H9 (cell line): Measurements from ENCODE around the gene KCNIP4. TPM values are rescaled to one million over a fixed set of nuclear protein-coding genes. Genes with fewer than 3 reads are reported as not detected.

Experiments used
- DNase-seq: peaks from one replicate; pipeline ENCODE4 v3.0.0-alpha.2; 2017
- H2AFZ ChIP-seq: one replicate; pipeline ENCODE4 v1.6.1; 2013; ENCODE audit warnings: mild to moderate bottlenecking, low read length, control low read depth, moderate library complexity
- H2AK5ac ChIP-seq: 2 replicates; pipeline ENCODE4 v1.6.1; 2013; ENCODE audit warnings: low read length, control low read depth, mixed read lengths; ENCODE audit not compliant: insufficient read length
- H2BK120ac ChIP-seq: one replicate; pipeline ENCODE4 v1.6.1; 2013; ENCODE audit warnings: low read depth, mild to moderate bottlenecking, low read length, control low read depth, inconsistent platforms; ENCODE audit not compliant: poor library complexity, severe bottlenecking
- H2BK12ac ChIP-seq: 2 replicates; pipeline ENCODE4 v1.6.1; 2013; ENCODE audit warnings: low read length, control low read depth, mixed read lengths, low read depth; ENCODE audit not compliant: insufficient read length
- H2BK15ac ChIP-seq: 2 replicates; pipeline ENCODE4 v1.6.1; 2013; ENCODE audit warnings: low read depth, low read length, control low read depth
- H2BK20ac ChIP-seq: one replicate; pipeline ENCODE4 v1.6.1; 2013; ENCODE audit warnings: low read depth, mild to moderate bottlenecking, low read length, control low read depth, inconsistent platforms; ENCODE audit not compliant: poor library complexity, severe bottlenecking
- H2BK5ac ChIP-seq: 2 replicates; pipeline ENCODE4 v1.6.1; 2013; ENCODE audit warnings: low read length, control low read depth, mixed read lengths; ENCODE audit not compliant: insufficient read length
- H3K14ac ChIP-seq: 2 replicates; pipeline ENCODE4 v1.6.1; 2013; ENCODE audit warnings: low read length, control low read depth; ENCODE audit not compliant: insufficient read depth
- H3K18ac ChIP-seq: 2 replicates; pipeline ENCODE4 v1.6.1; 2013; ENCODE audit warnings: low read depth, mild to moderate bottlenecking, mixed read lengths, low read length, control low read depth; ENCODE audit not compliant: insufficient read length
- H3K23ac ChIP-seq: 2 replicates; pipeline ENCODE4 v1.6.1; 2013; ENCODE audit warnings: low read length, control low read depth, mixed read lengths, low read depth; ENCODE audit not compliant: insufficient read length
- H3K23me2 ChIP-seq: 2 replicates; pipeline ENCODE4 v1.6.1; 2013; ENCODE audit warnings: low read depth, mild to moderate bottlenecking, mixed read lengths, low read length, control low read depth; ENCODE audit not compliant: insufficient read length, poor library complexity, severe bottlenecking
- H3K27ac ChIP-seq: 2 replicates; pipeline ENCODE4 v1.5.1; 2013; ENCODE audit warnings: low read length, control low read depth, mixed read lengths, low read depth; ENCODE audit not compliant: insufficient read length
- H3K27me3 ChIP-seq: 2 replicates; pipeline ENCODE4 v1.6.1; 2013; ENCODE audit warnings: low read length, control low read depth, inconsistent platforms; ENCODE audit not compliant: insufficient read depth
- H3K4ac ChIP-seq: 2 replicates; pipeline ENCODE4 v1.6.1; 2013; ENCODE audit warnings: low read depth, mild to moderate bottlenecking, control low read depth, inconsistent platforms, low read length, moderate library complexity
- H3K4me1 ChIP-seq: 2 replicates; pipeline ENCODE4 v1.6.1; 2013; ENCODE audit warnings: low read length, control low read depth, inconsistent platforms; ENCODE audit not compliant: insufficient read depth
- H3K4me2 ChIP-seq: 2 replicates; pipeline ENCODE4 v1.6.1; 2013; ENCODE audit warnings: low read length, control low read depth, mixed read lengths; ENCODE audit not compliant: insufficient read length, insufficient read depth
- H3K56ac ChIP-seq: 2 replicates; pipeline ENCODE4 v1.6.1; 2013; ENCODE audit warnings: low read depth, mild to moderate bottlenecking, mixed read lengths, low read length, control low read depth; ENCODE audit not compliant: insufficient read length
- H3K79me1 ChIP-seq: 2 replicates; pipeline ENCODE4 v1.6.1; 2013; ENCODE audit warnings: low read depth, mild to moderate bottlenecking, moderate library complexity, low read length, control low read depth, inconsistent platforms; ENCODE audit not compliant: insufficient read depth, poor library complexity, severe bottlenecking
- H3K79me2 ChIP-seq: 2 replicates; pipeline ENCODE4 v1.6.1; 2013; ENCODE audit warnings: low read length, control low read depth, inconsistent platforms; ENCODE audit not compliant: insufficient read depth
- H3K9ac ChIP-seq: 2 replicates; pipeline ENCODE4 v1.6.1; 2013; ENCODE audit warnings: low read length, control low read depth, mixed read lengths; ENCODE audit not compliant: insufficient read length; ENCODE audit errors: extremely low read depth
- H3K9me3 ChIP-seq: one replicate; pipeline ENCODE4 v1.6.1; 2013; ENCODE audit warnings: low read depth, low read length, inconsistent platforms; ENCODE audit not compliant: control insufficient read depth
- H3T11ph ChIP-seq: one replicate; pipeline ENCODE4 v1.6.1; 2013; ENCODE audit warnings: mild to moderate bottlenecking, low read length, control low read depth, inconsistent platforms
- H4K20me1 ChIP-seq: one replicate; pipeline ENCODE4 v1.6.1; 2013; ENCODE audit not compliant: control insufficient read depth, insufficient read length, insufficient read depth
- H4K5ac ChIP-seq: 2 replicates; pipeline ENCODE4 v1.6.1; 2013; ENCODE audit warnings: low read depth, mild to moderate bottlenecking, mixed read lengths, low read length, control low read depth; ENCODE audit not compliant: insufficient read length
- H4K8ac ChIP-seq: replicated peaks from 2 replicates; pipeline ENCODE4 v1.6.1; 2013; ENCODE audit warnings: low read length, control low read depth, mixed read lengths, low read depth; ENCODE audit not compliant: insufficient read length
- H4K91ac ChIP-seq: 2 replicates; pipeline ENCODE4 v1.6.1; 2013; ENCODE audit warnings: low read depth, mild to moderate bottlenecking, moderate library complexity, mixed read lengths, low read length, control low read depth; ENCODE audit not compliant: insufficient read length
- H3K27ac Mint-ChIP-seq, 3 experiments: 2 replicates in 2 of 3; 3 replicates in 1 of 3; pipeline ENCODE4 v1.8.0; 2020 to 2021; ENCODE audit warnings: mixed read lengths in 3 of 3, mild to moderate bottlenecking in 1 of 3, moderate library complexity in 1 of 3
- H3K27me3 Mint-ChIP-seq: 2 replicates; pipeline ENCODE4 v1.8.0; 2021; ENCODE audit warnings: low read depth, mild to moderate bottlenecking, moderate library complexity, mixed read lengths
- H3K36me3 Mint-ChIP-seq, 3 experiments: 2 replicates in 2 of 3; 3 replicates in 1 of 3; pipeline ENCODE4 v1.8.0; 2020 to 2021; ENCODE audit warnings: low read depth in 3 of 3, mixed read lengths in 3 of 3; ENCODE audit not compliant: insufficient read depth in 1 of 3
- H3K4me1 Mint-ChIP-seq, 2 experiments: 2 replicates each; pipeline ENCODE4 v1.8.0; 2020; ENCODE audit warnings: mixed read lengths in 2 of 2
- H3K4me3 Mint-ChIP-seq, 2 experiments: 2 replicates in 1 of 2; 3 replicates in 1 of 2; pipeline ENCODE4 v1.8.0; 2020 to 2021; ENCODE audit warnings: mild to moderate bottlenecking in 2 of 2, mixed read lengths in 2 of 2, moderate library complexity in 1 of 2
- H3K9me3 Mint-ChIP-seq, 2 experiments: 2 replicates in 1 of 2; 3 replicates in 1 of 2; pipeline ENCODE4 v1.8.0; 2020; ENCODE audit warnings: mild to moderate bottlenecking in 2 of 2, mixed read lengths in 2 of 2, moderate library complexity in 1 of 2
- CTCF ChIP-seq: fragments of 200-600 bp; sonication (generic); conservative IDR thresholded peaks from 3 replicates; pipeline ENCODE4 v1.8.0; 2021; ENCODE audit warnings: antibody characterized with exemption, mild to moderate bottlenecking
- WGBS: extraction: QIAGEN DNeasy Blood & Tissue Kit; methylation state at CpG from one replicate; pipeline ENCODE4 v1.1.7; 2013; ENCODE audit warnings: missing lambda C conversion rate, low lambda C conversion rate, mixed read lengths; ENCODE audit not compliant: insufficient read length; ENCODE audit errors: extremely low coverage; 5-methylcytosine and 5-hydroxymethylcytosine counted together
- total RNA-seq: library from RNA; stranded (reverse); gene quantifications from 2 replicates; pipeline ENCODE4 v1.2.1, GENCODE V29; 2021

The KCNIP4 gene
- total RNA-seq, 1 experiment from 2014 or later, result not detected

- Histone ChIP-seq H3K4me2 (no peak overlapping the region), H3T11ph (no peak overlapping the region), H3K18ac (no peak overlapping the region), H2BK120ac (no peak overlapping the region), H3K9me3 (no peaks in the 10 kb centered on the region), H2BK5ac (no peak overlapping the region), H3K4me1 (peaks cover 3% of the 10 kb centered on the region; the same call in 1 of the 2 replicates), H3K79me2 (no peaks in the 10 kb centered on the region), H2BK12ac (no peak overlapping the region), H4K91ac (no peak overlapping the region), H2AK5ac (no peak overlapping the region), H3K23ac (no peak overlapping the region), H2AFZ (no peak overlapping the region), H2BK20ac (no peak overlapping the region), H3K27me3 (no peaks in the 10 kb centered on the region), H3K14ac (no peak overlapping the region), H4K20me1 (no peaks in the 10 kb centered on the region), H2BK15ac (no peak overlapping the region), H3K23me2 (no peaks in the 10 kb centered on the region), H3K79me1 (no peaks in the 10 kb centered on the region), H3K4ac (no peak overlapping the region), H3K9ac (no peak overlapping the region), H3K56ac (no peak overlapping the region), H3K27ac (no peak overlapping the region), H4K8ac (no peak overlapping the region), H4K5ac (no peak overlapping the region)
- DNase-seq, result no peak
- peak overlapping the region in 2 of 3 experiments; percentile 1 to 18; a peak in 3 of 7 replicates for H3K27ac Mint-ChIP-seq
- no peak for TF ChIP-seq CTCF
- no peaks in the 10 kb centered on the region; a peak in 1 of 7 replicates for H3K36me3 Mint-ChIP-seq
- H3K9me3 Mint-ChIP-seq, result no peaks in the 10 kb centered on the region; a peak in 3 of 5 replicates
- no CpG with 5 or more reads among the region's 8 CpGs for whole genome bisulfite sequencing
- H3K4me1 Mint-ChIP-seq, result peaks cover 27 to 33% of the 10 kb centered on the region in 2 experiments
- H3K4me3 Mint-ChIP-seq, result no peak overlapping the region
- H3K27me3 Mint-ChIP-seq, result no peaks in the 10 kb centered on the region
These were observed 78.4 kb downstream of the KCNIP4 start for GRCh38 chr4:21869978-21870745.
